Measurements from ENCODE around the gene CACNA1C. TPM values are rescaled to one million over a fixed set of nuclear protein-coding genes. Genes with fewer than 3 reads are reported as not detected.

The CACNA1C gene
- total and polyA plus RNA-seq, 2 donors (not counting 1 experiment from before 2014, with no cell fraction given), result 0.01 to 0.02 TPM

GRCh38 chr12:2649201-2650030, 596.6 kb downstream of the CACNA1C start:
- H3K9me3 ChIP-seq (ENCODE audit: control extremely low read depth in 1 of 3, control insufficient read depth in 2 of 3, insufficient read depth in 1 of 3, low read length in 2 of 3), result no peaks in the 10 kb centered on the region
- H3K4me1 ChIP-seq (ENCODE audit: control insufficient read depth in 2 of 2, insufficient read depth in 2 of 2, low read length in 2 of 2), result no peaks in the 10 kb centered on the region
- H3K36me3 ChIP-seq (replicated peaks in 1 of 2; ENCODE audit: control extremely low read depth in 1 of 2, control insufficient read depth in 1 of 2, extremely low read depth in 1 of 2, insufficient read depth in 2 of 2, low read length in 1 of 2), result no peaks in the 10 kb centered on the region
- Mint-ChIP-seq H3K4me1 (no peaks in the 10 kb centered on the region), H3K27ac (no peak overlapping the region), H3K9me3 (ENCODE audit: insufficient read depth) (no peaks in the 10 kb centered on the region), H3K27me3 (peaks cover 39% of the 10 kb centered on the region), H3K4me3 (no peak overlapping the region)
- H4K20me1 ChIP-seq (ENCODE audit: control insufficient read depth, insufficient read depth, low read length, poor library complexity, severe bottlenecking), result no peaks in the 10 kb centered on the region
- WGBS (ENCODE audit: insufficient coverage), result 84% methylated on average over 12 of the region's 16 CpGs
- TF ChIP-seq EZH2 (IDR thresholded peaks at IDR 0.05; ENCODE audit: borderline replicate concordance, insufficient read depth, low read depth, low read length, poor library complexity, severe bottlenecking), result no peak
- no peak for TF ChIP-seq CTCF (IDR thresholded peaks at IDR 0.05)
- H3K79me2 ChIP-seq (ENCODE audit: control insufficient read depth, insufficient read depth, low read length), result no peaks in the 10 kb centered on the region
- H3K4me2 ChIP-seq (replicated peaks; ENCODE audit: low read depth, low read length, poor library complexity, severe bottlenecking), result no peak overlapping the region
- no peak overlapping the region for H2AFZ ChIP-seq (ENCODE audit: insufficient read depth, low read depth, low read length, poor library complexity, severe bottlenecking)
- intact Hi-C loops (cut with micrococcal nuclease), result no loop called here
- POLR2A ChIA-PET, result no interaction called here
- no peak overlapping the region for H3K27ac ChIP-seq (ENCODE audit: low read length in 2 of 2)
- H3K4me3 ChIP-seq (ENCODE audit: control extremely low read depth in 1 of 5, extremely low read depth in 1 of 5, insufficient read depth in 1 of 5, low read depth in 2 of 5, low read length in 4 of 5), result no peak overlapping the region
- H3K9ac ChIP-seq (ENCODE audit: low read length), result no peak overlapping the region
- CTCF ChIA-PET, result interaction anchor here (1.1 kb wide), 1 partner anchor 8 kb away, joined by 3 read pairs; no protein-coding TSS in a partner anchor
- ATAC-seq (ENCODE audit: low read depth) (no peak), DNase-seq (no peak)
- peaks cover 0 to 11% (median 2%) of the 10 kb centered on the region in 4 experiments for H3K27me3 ChIP-seq (replicated peaks in 1 of 4; ENCODE audit: control extremely low read depth in 1 of 4, control insufficient read depth in 3 of 4, insufficient read depth in 4 of 4, low read length in 3 of 4)

Data from B cell (primary cell).